A549 treated with CpdA at 1 μM for 4 hours (cell line): ENCODE data around the gene EXOC3L4. TPM values are rescaled to one million over a fixed set of nuclear protein-coding genes. Genes with fewer than 3 reads are reported as not detected.

ENCODE experiments used
- total RNA-seq: library from RNA; stranded (reverse); fragments of 200-300 nt; extraction: Qiagen RNA extraction; gene quantifications from 5 replicates; pipeline ENCODE4 v1.2.3, GENCODE V29; 2022; ENCODE audit warnings: low read depth

Gene EXOC3L4
- total RNA-seq: 0.94 to 1.6 TPM (median 1.5 TPM) in 5 replicates

GRCh38 chr14:103094406-103095209 is at the start of gene EXOC3L4:
EXOC3L4 (plus strand) TSS chr14:103094725; CDS start chr14:103100220, 5,495 bp downstream.

DNA sequence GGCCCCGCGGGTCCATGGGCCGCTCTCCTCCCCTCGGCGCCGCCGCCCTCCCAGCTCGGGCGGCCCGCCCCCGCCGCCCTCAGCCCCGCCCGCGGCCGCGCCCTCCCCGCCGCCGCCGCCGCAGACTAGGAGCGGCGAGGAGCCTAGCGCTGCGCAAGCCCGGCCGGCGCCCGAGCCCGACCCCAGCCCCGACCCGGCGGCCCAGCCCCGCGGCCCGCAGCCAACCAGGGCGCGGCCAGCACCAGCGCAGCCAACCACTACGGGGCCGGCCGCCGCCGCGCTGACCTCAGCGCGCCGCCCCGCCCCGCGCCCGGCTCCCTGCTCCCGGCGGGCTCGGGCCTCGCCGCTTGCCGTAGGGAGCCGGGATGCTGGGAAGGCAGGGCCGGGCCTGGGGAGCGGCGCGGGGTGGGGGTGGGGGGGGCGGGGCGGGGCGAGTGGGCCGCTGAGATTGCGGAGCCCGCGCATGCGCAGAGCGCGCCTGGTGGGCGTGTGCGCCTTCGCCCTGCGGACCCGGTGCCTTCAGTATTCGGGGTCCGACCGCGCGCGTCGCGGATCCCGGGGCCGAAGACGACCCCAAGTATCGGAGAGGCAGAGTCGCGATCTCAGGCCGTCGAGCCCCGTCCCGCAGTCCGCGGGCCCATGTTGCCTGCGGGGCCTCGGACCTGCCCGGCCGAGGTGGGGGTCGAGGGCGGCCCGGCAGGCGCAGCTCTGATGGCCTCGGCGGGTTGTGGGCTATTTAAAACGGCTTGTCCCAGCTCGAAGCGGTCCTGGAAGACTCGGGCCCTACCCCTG is 37.0 kb upstream of the EXOC3L4 start, which contains the start of gene CDC42BPB:
Gene CDC42BPB (minus strand): TSS at position 178 of the 792 bp plus-strand sequence. CDS start 376 bp downstream, outside the sequence.

GRCh38 chr14:103084021-103084919 is 10.3 kb upstream of the EXOC3L4 start, which contains the start of gene LBHD2:
LBHD2 (plus strand) TSS chr14:103084210; CDS start chr14:103086013, 1,803 bp downstream.

GRCh38 chr14:103122947-103123633 is 28.6 kb downstream of the EXOC3L4 start, which contains the start of gene TNFAIP2:
TNFAIP2 (plus strand) TSS chr14:103123461; CDS start chr14:103126458, 2,997 bp downstream.

Other genes starting within 250 kb of the EXOC3L4 start
- gene AMN, start 172.1 kb upstream of the EXOC3L4 start, total RNA-seq: 0.16 to 0.45 TPM (median 0.39 TPM) in 5 replicates
- gene CDC42BPB, start 37.2 kb upstream of the EXOC3L4 start, total RNA-seq: 54.7 to 76.8 TPM (median 73.9 TPM) in 5 replicates
- 0.17 TPM in 1 of 5 replicates, not detected in the others for gene LBHD2, start 10.5 kb upstream of the EXOC3L4 start, total RNA-seq
- 362 to 451 TPM (median 405 TPM) in 5 replicates for gene TNFAIP2, start 28.7 kb downstream of the EXOC3L4 start, total RNA-seq
- 205 to 280 TPM (median 272 TPM) in 5 replicates for gene EIF5, start 239.5 kb downstream of the EXOC3L4 start, total RNA-seq